Transverse colon (tissue), 4 donors: ENCODE results near the gene F2RL3.

ENCODE experiments used
- CTCF ChIP-seq, 5 experiments: fragments of 200-600 bp in 3 of 5; fragments of 450-650 bp in 2 of 5; sonication (generic) in 3 of 5; IDR thresholded peaks; 1 replicate in 2 of 5; 2 replicates in 3 of 5; pipeline ENCODE4 v1.5.1; 2016 to 2017; ENCODE audit warnings: antibody characterized with exemption in 5 of 5, inconsistent platforms in 3 of 5, mild to moderate bottlenecking in 2 of 5, moderate library complexity in 1 of 5
- EP300 ChIP-seq: sonication (generic); formaldehyde crosslinking; IDR thresholded peaks from one replicate; pipeline ENCODE4 v1.6.1; 2017; ENCODE audit warnings: antibody characterized with exemption, low read depth
- POLR2A ChIP-seq: fragments of 450-650 bp; IDR thresholded peaks from one replicate; pipeline ENCODE4 v1.6.1; 2016; ENCODE audit warnings: antibody characterized with exemption, mild to moderate bottlenecking, moderate library complexity
- POLR2AphosphoS5 ChIP-seq, 3 donors: sonication (generic); formaldehyde crosslinking; IDR thresholded peaks; one replicate each; pipeline ENCODE4 v1.6.1; 2016; ENCODE audit warnings: antibody characterized with exemption in 3 of 3

DNA sequence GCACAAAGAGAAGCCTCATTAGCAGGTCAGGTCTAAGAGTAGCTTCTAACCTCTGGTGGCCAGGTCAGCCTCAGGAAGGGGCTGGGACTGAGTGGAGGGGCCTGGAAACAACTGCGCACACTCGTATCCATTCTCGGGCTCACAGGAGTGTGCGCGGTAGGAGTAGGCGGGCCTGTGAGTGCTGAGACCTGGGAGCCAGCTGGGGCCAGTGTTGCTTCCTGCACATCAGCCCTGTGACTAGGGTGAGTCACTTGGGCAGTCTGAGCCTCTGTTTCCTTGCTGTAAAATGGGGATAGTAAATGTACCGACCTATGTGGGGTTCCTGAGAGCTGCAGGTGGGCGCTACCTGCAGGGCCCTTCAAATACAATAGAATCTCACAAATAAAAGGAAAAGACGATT, 32.7 kb upstream of the F2RL3 start:
- no peak for TF ChIP-seq POLR2A
- TF ChIP-seq CTCF (IDR thresholded peaks at IDR 0.05), result no peak
- TF ChIP-seq POLR2AphosphoS5 (IDR thresholded peaks at IDR 0.05), result no peak
- TF ChIP-seq EP300, result no peak
